ENCODE measurements around the gene ARGFX. TPM values are rescaled to one million over a fixed set of nuclear protein-coding genes. Genes with fewer than 3 reads are reported as not detected.

ARGFX gene
- polyA plus RNA-seq, 1 donor (not counting 4 experiments of a cell fraction or from before 2014, with no cell fraction given), result not detected

- no peaks in the 10 kb centered on the region for H3K4me1 ChIP-seq (ENCODE audit: control insufficient read depth, extremely low read depth, insufficient read depth, low read length)
- no peak overlapping the region for H3K4me3 ChIP-seq (ENCODE audit: control insufficient read depth in 2 of 3, extremely low read depth in 1 of 3, insufficient read depth in 2 of 3, low read depth in 1 of 3, low read length in 3 of 3)
- H2AFZ ChIP-seq (ENCODE audit: control insufficient read depth, low read length), result no peak overlapping the region
- no peaks in the 10 kb centered on the region for H3K36me3 ChIP-seq (ENCODE audit: control insufficient read depth in 2 of 2, extremely low read depth in 1 of 2, insufficient read depth in 2 of 2, low read length in 2 of 2)
- TF ChIP-seq EZH2 (IDR thresholded peaks at IDR 0.05; ENCODE audit: low read length) (no peak), CTCF (optimal IDR thresholded peaks at IDR 0.05 in 1 of 3, IDR thresholded peaks at IDR 0.05 in 1 of 3, conservative IDR thresholded peaks at IDR 0.05 in 1 of 3; ENCODE audit: extremely low read depth in 1 of 3, insufficient read depth in 2 of 3, low read length in 3 of 3) (no peak)
- H4K20me1 ChIP-seq (ENCODE audit: control insufficient read depth, extremely low read depth, insufficient read depth, low read length), result no peaks in the 10 kb centered on the region
- no peak overlapping the region for H3K4me2 ChIP-seq (ENCODE audit: control insufficient read depth, extremely low read depth, insufficient read depth, low read depth, low read length)
- no peak overlapping the region for H3K27ac ChIP-seq (ENCODE audit: control insufficient read depth, insufficient read depth, low read length)
- H3K79me2 ChIP-seq (ENCODE audit: control insufficient read depth, insufficient read depth, low read length), result no peaks in the 10 kb centered on the region
- no peak overlapping the region for H3K9ac ChIP-seq (ENCODE audit: control insufficient read depth, extremely low read depth, insufficient read depth, low read length)
- DNase-seq (ENCODE audit: low read depth, low spot score), result no peak
- dilution Hi-C loops (cut with MboI; ENCODE audit: extremely low pct_ligation_motif_present, low sequenced_read_pairs), result no loop called here
- H3K9me1 ChIP-seq (ENCODE audit: control insufficient read depth, extremely low read depth, insufficient read depth, low read length), result no peaks in the 10 kb centered on the region
- H3K27me3 ChIP-seq (ENCODE audit: control insufficient read depth, extremely low read depth, insufficient read depth, low read length), result no peaks in the 10 kb centered on the region
- no peak for FAIRE-seq
- no peaks in the 10 kb centered on the region for H3K9me3 ChIP-seq (ENCODE audit: control insufficient read depth, low read depth, low read length)
These were observed 5.6 kb upstream of the ARGFX start for GRCh38 chr3:121562148-121562547.

- Histone ChIP-seq H3K9me1 (ENCODE audit: control insufficient read depth, extremely low read depth, insufficient read depth, low read length) (no peaks in the 10 kb centered on the region), H3K27ac (ENCODE audit: control insufficient read depth, insufficient read depth, low read length) (no peak overlapping the region), H3K79me2 (ENCODE audit: control insufficient read depth, insufficient read depth, low read length) (no peaks in the 10 kb centered on the region), H3K36me3 (ENCODE audit: control insufficient read depth in 2 of 2, extremely low read depth in 1 of 2, insufficient read depth in 2 of 2, low read length in 2 of 2) (no peaks in the 10 kb centered on the region), H3K4me3 (ENCODE audit: control insufficient read depth in 2 of 3, extremely low read depth in 1 of 3, insufficient read depth in 2 of 3, low read depth in 1 of 3, low read length in 3 of 3) (no peak overlapping the region), H3K27me3 (ENCODE audit: control insufficient read depth, extremely low read depth, insufficient read depth, low read length) (no peaks in the 10 kb centered on the region), H3K4me2 (ENCODE audit: control insufficient read depth, extremely low read depth, insufficient read depth, low read depth, low read length) (no peak overlapping the region), H3K9me3 (ENCODE audit: control insufficient read depth, low read depth, low read length) (no peaks in the 10 kb centered on the region), H3K9ac (ENCODE audit: control insufficient read depth, extremely low read depth, insufficient read depth, low read length) (no peak overlapping the region), H3K4me1 (ENCODE audit: control insufficient read depth, extremely low read depth, insufficient read depth, low read length) (no peaks in the 10 kb centered on the region), H4K20me1 (ENCODE audit: control insufficient read depth, extremely low read depth, insufficient read depth, low read length) (no peaks in the 10 kb centered on the region), H2AFZ (ENCODE audit: control insufficient read depth, low read length) (no peak overlapping the region)
- no peak for DNase-seq (ENCODE audit: low read depth, low spot score)
- TF ChIP-seq CTCF (optimal IDR thresholded peaks at IDR 0.05 in 1 of 3, IDR thresholded peaks at IDR 0.05 in 1 of 3, conservative IDR thresholded peaks at IDR 0.05 in 1 of 3; ENCODE audit: extremely low read depth in 1 of 3, insufficient read depth in 2 of 3, low read length in 3 of 3) (no peak), EZH2 (IDR thresholded peaks at IDR 0.05; ENCODE audit: low read length) (no peak)
- dilution Hi-C loops (cut with MboI; ENCODE audit: extremely low pct_ligation_motif_present, low sequenced_read_pairs), result no loop called here
- FAIRE-seq, result no peak
These were observed 976 bp upstream of the ARGFX start for GRCh38 chr3:121566773-121567172.

Data from keratinocyte (primary cell).